Loucy (cell line): ENCODE results near the gene KIF13A.

ENCODE experiments used
- H2AFZ ChIP-seq: fragments of 200-600 bp; sonication (generic); 2 replicates; pipeline ENCODE4 v1.6.0; 2016; ENCODE audit warnings: antibody characterized with exemption, mild to moderate bottlenecking, low read length, moderate library complexity
- H3F3A ChIP-seq: fragments of 200-600 bp; 2 replicates; pipeline ENCODE4 v1.6.0; 2016; ENCODE audit warnings: antibody characterized with exemption, low read depth, mild to moderate bottlenecking
- H3K27me3 ChIP-seq: fragments of 200-600 bp; sonication (generic); 2 replicates; pipeline ENCODE4 v1.6.1; 2014; ENCODE audit warnings: low read length, mild to moderate bottlenecking; ENCODE audit not compliant: insufficient read depth, poor library complexity, severe bottlenecking
- H3K36me3 ChIP-seq: fragments of 200-600 bp; sonication (generic); 2 replicates; pipeline ENCODE4 v1.6.1; 2016; ENCODE audit warnings: low read length; ENCODE audit not compliant: insufficient read depth
- H3K4me1 ChIP-seq: fragments of 200-600 bp; sonication (generic); 2 replicates; pipeline ENCODE4 v1.5.1; 2014; ENCODE audit warnings: low read length, mild to moderate bottlenecking; ENCODE audit not compliant: insufficient read depth, poor library complexity, severe bottlenecking
- H3K4me2 ChIP-seq: fragments of 200-600 bp; sonication (generic); 2 replicates; pipeline ENCODE4 v1.6.0; 2014; ENCODE audit warnings: antibody characterized with exemption, low read length, low read depth, mild to moderate bottlenecking; ENCODE audit not compliant: poor library complexity, severe bottlenecking
- H3K4me3 ChIP-seq: fragments of 200-600 bp; sonication (generic); 2 replicates; pipeline ENCODE4 v1.5.1; 2014; ENCODE audit warnings: low read length, mild to moderate bottlenecking, mixed read lengths; ENCODE audit not compliant: poor library complexity, severe bottlenecking
- H3K79me2 ChIP-seq: fragments of 200-600 bp; sonication (generic); 2 replicates; pipeline ENCODE4 v1.6.1; 2014; ENCODE audit warnings: low read length; ENCODE audit not compliant: insufficient read depth
- H3K9ac ChIP-seq: fragments of 200-600 bp; sonication (generic); 2 replicates; pipeline ENCODE4 v1.6.0; 2014; ENCODE audit warnings: mild to moderate bottlenecking, low read depth, low read length, moderate library complexity; ENCODE audit not compliant: poor library complexity, severe bottlenecking
- H3K9me2 ChIP-seq: fragments of 200-600 bp; sonication (generic); replicated peaks from 2 replicates; pipeline ENCODE4 v1.6.1; 2016; ENCODE audit warnings: low read depth, low read length, mixed read lengths
- H3K9me3 ChIP-seq: fragments of 200-600 bp; sonication (generic); 2 replicates; pipeline ENCODE4 v1.6.1; 2014; ENCODE audit warnings: mild to moderate bottlenecking, antibody characterized with exemption, low read length, low read depth; ENCODE audit not compliant: insufficient read depth
- H4K20me1 ChIP-seq: fragments of 200-600 bp; sonication (generic); 2 replicates; pipeline ENCODE4 v1.6.0; 2014; ENCODE audit warnings: antibody characterized with exemption, low read length, mild to moderate bottlenecking; ENCODE audit not compliant: insufficient read depth, poor library complexity, severe bottlenecking
- CTCF ChIP-seq: fragments of 200-600 bp; sonication (generic); conservative IDR thresholded peaks from 2 replicates; pipeline ENCODE4 v1.5.1; 2014; ENCODE audit warnings: mild to moderate bottlenecking, antibody characterized with exemption, low read length
- EZH2phosphoT487 ChIP-seq: fragments of 200-600 bp; IDR thresholded peaks from 2 replicates; pipeline ENCODE4 v1.6.1; 2018; ENCODE audit warnings: antibody characterized with exemption, mild to moderate bottlenecking, moderate library complexity, borderline replicate concordance

KIF13A gene

DNA sequence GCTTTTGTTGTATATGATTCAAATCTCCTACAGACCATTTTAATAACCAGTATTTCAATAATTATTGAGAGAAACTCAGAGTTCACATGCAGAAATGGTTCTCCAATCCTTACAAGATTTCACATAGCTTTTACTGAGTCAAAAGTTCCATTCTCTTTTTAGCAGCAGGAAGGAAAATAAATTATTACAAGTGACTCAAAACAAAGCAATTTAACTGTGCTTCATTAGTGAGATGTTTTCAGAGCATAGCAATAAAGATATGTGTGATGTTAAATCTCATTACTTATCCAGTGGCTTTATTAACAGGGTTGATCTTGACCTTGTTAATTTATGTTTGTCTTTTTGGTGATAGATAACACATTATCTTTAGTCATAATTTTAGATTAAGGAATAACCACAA is 22.0 kb downstream of the KIF13A start:
- Histone ChIP-seq H3K9me3 (no peaks in the 10 kb centered on the region), H3K27me3 (no peaks in the 10 kb centered on the region), H3K9me2 (no peaks in the 10 kb centered on the region), H3F3A (no peaks in the 10 kb centered on the region), H3K79me2 (no peaks in the 10 kb centered on the region), H3K4me2 (no peak overlapping the region), H3K4me3 (no peak overlapping the region), H4K20me1 (no peaks in the 10 kb centered on the region), H3K4me1 (peaks cover 8% of the 10 kb centered on the region), H3K36me3 (no peaks in the 10 kb centered on the region), H2AFZ (no peak overlapping the region), H3K9ac (no peak overlapping the region)
- TF ChIP-seq EZH2phosphoT487 (no peak), CTCF (no peak)

DNA sequence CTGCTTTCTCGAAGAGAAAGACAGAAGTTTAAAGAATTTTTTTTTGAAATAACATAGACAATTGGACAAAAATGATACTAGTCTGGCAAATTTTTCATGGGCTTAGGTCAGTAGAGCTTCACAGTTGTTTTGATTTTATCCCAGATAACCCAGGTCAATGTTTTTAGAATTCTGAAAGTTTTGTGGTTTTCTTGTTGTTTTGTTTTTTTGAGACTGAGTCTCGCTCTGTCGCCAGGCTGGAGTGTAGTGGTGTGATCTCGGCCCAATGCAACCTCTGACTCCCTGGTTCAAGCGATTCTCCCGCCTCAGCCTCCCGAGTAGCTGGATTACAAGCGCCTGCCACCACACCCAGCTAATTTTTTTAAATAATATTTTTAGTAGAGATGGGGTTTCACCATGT is 22.8 kb downstream of the KIF13A start:
- no peaks in the 10 kb centered on the region for H3K9me2 ChIP-seq
- H3K36me3 ChIP-seq: no peaks in the 10 kb centered on the region
- H3K9me3 ChIP-seq: no peaks in the 10 kb centered on the region
- no peak overlapping the region for H3K9ac ChIP-seq
- no peak overlapping the region for H3K4me3 ChIP-seq
- no peaks in the 10 kb centered on the region for H3F3A ChIP-seq
- no peak overlapping the region for H3K4me2 ChIP-seq
- no peaks in the 10 kb centered on the region for H3K27me3 ChIP-seq
- no peak for TF ChIP-seq CTCF
- TF ChIP-seq EZH2phosphoT487: no peak
- H3K79me2 ChIP-seq: no peaks in the 10 kb centered on the region
- peaks cover 8% of the 10 kb centered on the region for H3K4me1 ChIP-seq
- H4K20me1 ChIP-seq: no peaks in the 10 kb centered on the region
- H2AFZ ChIP-seq: no peak overlapping the region

- Histone ChIP-seq H3K4me3 (peak overlapping the region; percentile 38), H4K20me1 (no peaks in the 10 kb centered on the region), H2AFZ (no peak overlapping the region), H3K27me3 (no peaks in the 10 kb centered on the region), H3K4me2 (peak overlapping the region; percentile 46), H3K9me3 (no peaks in the 10 kb centered on the region), H3K4me1 (peaks cover 16% of the 10 kb centered on the region), H3K9ac (no peak overlapping the region), H3K36me3 (no peaks in the 10 kb centered on the region), H3F3A (no peaks in the 10 kb centered on the region), H3K9me2 (no peaks in the 10 kb centered on the region), H3K79me2 (no peaks in the 10 kb centered on the region)
- TF ChIP-seq EZH2phosphoT487 (no peak), CTCF (no peak)
These were observed 24.9 kb downstream of the KIF13A start for GRCh38 chr6:17962436-17963031.
